Measurements from ENCODE around the gene ZNF511.

ZNF511 gene

DNA sequence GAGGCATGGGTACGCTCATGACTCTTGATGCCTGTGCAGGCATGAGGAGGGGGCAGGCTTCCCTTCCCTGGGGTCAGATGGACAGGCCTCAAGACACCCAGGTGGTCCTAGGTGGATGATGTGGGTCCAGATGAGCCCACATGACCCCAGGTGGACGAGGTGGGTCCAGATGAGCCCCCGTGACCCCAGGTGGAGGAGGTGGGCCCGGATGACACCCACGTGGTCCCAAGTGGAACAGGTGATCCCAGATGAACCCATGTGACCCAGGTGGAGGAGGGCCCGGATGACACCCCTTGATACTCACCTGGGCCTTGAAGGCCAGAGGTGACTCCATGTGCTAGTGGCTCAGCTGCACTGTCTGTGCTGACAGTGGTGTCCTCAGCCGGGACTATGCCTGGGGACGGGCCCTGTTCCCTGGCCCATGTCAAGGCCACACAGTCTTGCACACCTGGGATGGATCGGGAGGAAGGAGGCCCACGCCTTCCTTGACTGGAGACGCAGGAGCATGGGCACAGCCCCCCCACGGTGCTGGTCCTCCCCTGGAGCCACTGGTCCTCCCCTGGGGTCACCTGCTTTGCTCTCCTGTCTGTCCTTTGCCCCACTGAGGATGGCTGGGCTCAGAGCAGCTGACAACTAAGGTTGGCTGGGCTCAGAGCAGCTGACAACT, 41.7 kb downstream of the ZNF511 start:
- no peak for DNase-seq
- no peak for TF ChIP-seq GATA1 (IDR thresholded peaks at IDR 0.05; ENCODE audit: low read depth, low read length)
- TF ChIP-seq POLR2A (IDR thresholded peaks at IDR 0.05; ENCODE audit: low read length): no peak

DNA sequence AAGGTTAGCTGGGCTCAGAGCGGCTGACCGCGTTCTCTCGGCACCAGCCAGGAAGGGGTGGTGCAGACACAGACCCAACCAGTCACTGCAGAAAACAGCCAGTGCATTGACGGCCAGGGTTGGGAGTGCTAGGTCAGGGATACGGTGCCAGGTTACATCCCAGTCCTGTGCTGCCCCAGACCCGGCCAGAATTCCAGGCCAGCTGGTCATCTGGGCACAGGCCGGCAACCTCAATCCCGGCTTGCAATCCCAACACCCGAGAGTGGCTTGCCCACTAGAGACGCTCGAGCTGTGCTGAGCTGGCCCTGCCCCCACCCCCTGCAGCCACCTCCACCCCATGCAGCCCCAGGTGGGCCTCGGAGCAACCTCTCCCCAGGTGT, 42.2 kb downstream of the ZNF511 start:
- TF ChIP-seq POLR2A (IDR thresholded peaks at IDR 0.05; ENCODE audit: low read length) (no peak), GATA1 (IDR thresholded peaks at IDR 0.05; ENCODE audit: low read depth, low read length) (no peak)
- no peak for DNase-seq

DNA sequence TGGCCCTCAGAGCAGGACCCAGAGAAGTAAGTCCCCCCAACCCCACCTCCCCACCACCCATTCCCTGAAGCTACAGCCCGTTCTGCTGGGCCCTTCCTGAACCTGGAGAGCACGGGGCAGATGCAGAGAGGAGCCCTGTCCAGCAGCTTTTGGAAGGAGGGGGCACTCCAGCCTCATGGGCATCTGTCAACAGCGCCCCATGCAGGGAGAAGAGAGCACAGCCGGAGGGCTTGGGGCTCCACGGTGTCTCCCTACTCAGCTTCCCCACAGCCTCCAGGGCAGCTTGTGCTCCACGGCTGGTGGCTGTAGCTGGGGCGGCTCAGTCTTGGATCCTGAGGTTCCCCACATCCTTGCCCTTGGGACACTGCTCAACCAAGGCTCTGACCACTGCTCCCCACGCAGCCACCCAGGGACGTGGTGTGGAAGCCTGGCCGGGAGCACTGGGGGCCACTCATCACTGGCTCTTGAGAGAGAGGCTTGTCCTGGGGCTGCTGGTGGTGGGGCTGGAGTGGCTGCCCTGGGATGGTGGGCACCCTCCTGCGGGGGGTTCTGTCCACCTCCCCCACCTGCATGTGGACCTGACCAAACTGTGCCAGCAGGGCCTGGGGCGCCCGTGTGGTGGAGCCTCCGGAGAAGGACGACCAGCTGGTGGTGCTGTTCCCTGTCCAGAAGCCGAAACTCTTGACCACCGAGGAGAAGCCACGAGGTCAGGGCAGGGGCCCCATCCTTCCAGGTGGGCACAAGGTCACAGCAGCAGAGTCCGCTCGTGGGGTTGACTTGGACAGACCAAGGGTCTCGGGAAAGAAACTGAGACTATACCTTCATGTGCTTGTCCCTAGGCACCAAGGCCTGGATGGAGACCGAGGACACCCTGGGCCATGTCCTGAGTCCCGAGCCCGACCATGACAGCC, 42.9 kb downstream of the ZNF511 start:
- DNase-seq: no peak
- TF ChIP-seq POLR2A (IDR thresholded peaks at IDR 0.05; ENCODE audit: low read length) (no peak), GATA1 (IDR thresholded peaks at IDR 0.05; ENCODE audit: low read depth, low read length) (no peak)

DNA sequence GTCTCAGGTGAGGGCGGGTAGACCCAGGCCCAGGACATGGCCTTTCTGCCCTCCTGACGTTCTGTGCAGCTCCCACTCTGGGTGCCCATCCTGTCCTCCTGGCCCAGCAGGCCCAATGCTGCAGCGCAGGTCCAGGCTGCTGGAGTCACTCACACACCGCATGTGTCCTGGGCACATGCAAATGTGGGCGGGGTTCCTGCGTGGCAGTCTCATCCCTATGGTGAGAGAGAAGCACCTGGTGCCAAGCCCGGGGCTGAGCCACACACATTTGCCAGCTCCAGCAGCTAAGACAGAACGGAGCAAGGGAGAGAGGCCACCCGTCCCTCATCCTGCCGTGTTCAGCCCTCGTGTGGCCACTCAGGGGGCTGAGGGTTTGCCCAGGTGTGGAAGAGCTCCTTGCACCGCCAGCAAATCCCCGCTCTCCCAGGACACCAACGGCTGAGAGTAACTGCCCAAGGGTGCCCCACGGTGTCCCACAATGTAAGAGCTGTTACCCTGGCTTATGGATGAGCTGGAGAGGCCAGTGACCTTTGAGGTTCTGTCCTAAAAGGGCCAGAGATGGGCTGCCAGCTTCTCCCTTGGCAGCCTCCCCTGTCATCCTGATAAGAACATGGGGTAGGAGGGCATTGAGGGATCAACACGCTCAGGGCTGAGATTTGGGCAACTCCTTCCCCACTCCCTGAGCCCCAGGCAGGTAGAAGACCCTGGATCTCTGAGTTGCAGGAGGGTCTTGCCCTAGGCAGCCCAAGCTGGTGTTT, 44.7 kb downstream of the ZNF511 start:
- no peak for TF ChIP-seq GATA1 (IDR thresholded peaks at IDR 0.05; ENCODE audit: low read depth, low read length)
- no peak for TF ChIP-seq POLR2A (IDR thresholded peaks at IDR 0.05; ENCODE audit: low read length)
- DNase-seq: no peak

DNA sequence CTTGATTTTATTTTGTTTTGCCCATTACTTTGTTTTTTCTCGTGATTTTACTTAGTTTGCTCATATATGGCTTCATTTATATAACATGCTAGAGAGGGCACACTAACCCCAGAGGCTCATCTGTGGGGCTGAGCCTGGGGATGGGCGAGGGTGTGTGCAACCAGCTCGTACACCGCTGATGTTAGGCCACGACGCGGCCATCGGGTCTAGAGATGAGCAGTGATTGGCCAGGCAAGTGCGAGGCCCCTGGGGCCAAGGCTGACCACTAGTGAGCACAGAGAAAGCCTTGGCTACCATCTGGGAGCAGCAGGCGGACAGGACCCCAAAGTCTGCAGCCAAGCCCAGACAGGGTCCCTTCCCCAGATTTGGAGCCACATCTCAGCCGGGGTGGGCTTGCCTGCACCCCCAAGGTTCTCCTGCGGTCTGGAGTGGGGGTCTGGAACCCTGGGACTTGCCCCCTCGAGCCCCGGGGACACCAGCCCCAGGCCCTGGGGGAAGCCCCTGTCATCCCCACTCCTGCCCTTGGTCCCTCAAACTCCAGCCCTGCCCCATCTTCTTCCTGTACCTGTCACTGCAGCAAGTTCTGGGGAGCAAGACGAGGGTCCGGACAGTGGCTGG, 45.4 kb downstream of the ZNF511 start:
- TF ChIP-seq GATA1 (IDR thresholded peaks at IDR 0.05; ENCODE audit: low read depth, low read length): no peak
- no peak for TF ChIP-seq POLR2A (IDR thresholded peaks at IDR 0.05; ENCODE audit: low read length)
- no peak for DNase-seq

DNA sequence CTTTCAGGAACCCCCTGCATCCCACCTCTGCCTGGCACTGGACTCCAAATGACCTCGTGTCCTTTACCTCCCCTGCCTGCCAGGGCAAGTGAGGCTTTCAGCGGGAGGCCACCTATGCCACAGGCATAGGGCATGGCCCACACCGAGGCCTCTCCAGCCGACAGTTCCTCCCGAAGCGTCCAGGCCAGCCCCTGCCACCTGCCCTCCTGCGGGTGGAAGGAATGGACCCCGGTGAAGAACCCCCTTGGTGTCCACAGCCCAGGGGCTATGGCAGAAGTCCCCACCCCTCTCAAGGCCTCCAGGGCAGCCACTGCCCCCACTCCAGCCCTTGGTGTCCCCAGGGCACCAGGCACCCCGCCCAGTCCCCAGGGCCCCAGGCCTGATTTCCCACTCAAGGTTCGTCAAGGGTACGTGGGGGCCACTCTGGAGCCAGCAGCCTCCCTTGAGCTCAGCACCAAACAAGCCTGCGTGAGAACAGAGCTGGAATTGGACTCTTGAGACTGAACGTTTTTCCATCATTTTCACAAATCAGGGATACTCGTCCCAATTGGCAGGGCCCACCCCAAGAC, 46.0 kb downstream of the ZNF511 start:
- DNase-seq: no peak
- TF ChIP-seq POLR2A (IDR thresholded peaks at IDR 0.05; ENCODE audit: low read length) (no peak), GATA1 (IDR thresholded peaks at IDR 0.05; ENCODE audit: low read depth, low read length) (no peak)

DNA sequence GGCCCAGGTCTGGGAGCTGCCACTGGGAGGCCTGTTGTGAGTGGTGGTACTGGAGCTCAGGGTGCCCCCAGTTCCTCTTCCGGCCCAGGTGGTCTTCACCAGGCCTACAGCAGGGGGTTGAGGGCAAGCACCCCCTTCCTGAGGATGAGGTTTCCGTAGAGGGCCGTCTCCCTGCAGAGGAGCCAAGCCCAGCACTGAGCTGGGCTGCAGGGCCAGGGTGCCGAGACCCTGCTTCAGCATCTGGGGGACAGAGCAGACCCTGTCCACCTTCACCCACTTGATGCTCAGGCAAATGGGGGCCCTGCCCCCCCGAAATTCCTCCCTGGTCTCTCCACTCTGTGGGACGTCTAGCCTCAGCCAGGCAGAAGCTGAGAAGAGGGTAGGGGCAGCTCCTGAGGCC, 46.6 kb downstream of the ZNF511 start:
- no peak for DNase-seq

DNA sequence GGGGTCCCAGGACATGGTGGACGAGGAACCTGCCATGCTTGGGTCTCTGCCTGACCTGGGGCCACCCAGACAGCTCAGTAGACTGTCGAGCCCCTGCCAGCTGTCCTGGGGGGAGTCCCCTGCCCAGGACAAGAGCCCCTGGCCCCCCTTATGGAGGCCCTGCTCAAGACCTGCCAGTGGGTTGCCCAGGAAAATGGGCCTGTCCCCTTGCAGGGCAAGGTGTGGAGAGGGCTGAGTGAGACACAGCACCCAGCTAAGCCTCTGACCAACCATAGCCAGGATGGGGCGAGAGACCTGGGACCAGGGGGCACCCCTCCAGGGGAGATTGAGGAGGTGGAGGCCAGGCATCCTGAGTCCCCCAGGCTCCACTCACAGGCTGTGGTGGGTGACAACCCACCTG, 47.3 kb downstream of the ZNF511 start:
- DNase-seq: no peak
- TF ChIP-seq POLR2A (IDR thresholded peaks at IDR 0.05; ENCODE audit: low read length) (no peak), GATA1 (IDR thresholded peaks at IDR 0.05; ENCODE audit: low read depth, low read length) (no peak)

More for the DNA sequence above, 46.6 kb downstream of the ZNF511 start:
- no peak for TF ChIP-seq POLR2A (IDR thresholded peaks at IDR 0.05; ENCODE audit: low read length)
- no peak for TF ChIP-seq GATA1 (IDR thresholded peaks at IDR 0.05; ENCODE audit: low read depth, low read length)

DNA sequence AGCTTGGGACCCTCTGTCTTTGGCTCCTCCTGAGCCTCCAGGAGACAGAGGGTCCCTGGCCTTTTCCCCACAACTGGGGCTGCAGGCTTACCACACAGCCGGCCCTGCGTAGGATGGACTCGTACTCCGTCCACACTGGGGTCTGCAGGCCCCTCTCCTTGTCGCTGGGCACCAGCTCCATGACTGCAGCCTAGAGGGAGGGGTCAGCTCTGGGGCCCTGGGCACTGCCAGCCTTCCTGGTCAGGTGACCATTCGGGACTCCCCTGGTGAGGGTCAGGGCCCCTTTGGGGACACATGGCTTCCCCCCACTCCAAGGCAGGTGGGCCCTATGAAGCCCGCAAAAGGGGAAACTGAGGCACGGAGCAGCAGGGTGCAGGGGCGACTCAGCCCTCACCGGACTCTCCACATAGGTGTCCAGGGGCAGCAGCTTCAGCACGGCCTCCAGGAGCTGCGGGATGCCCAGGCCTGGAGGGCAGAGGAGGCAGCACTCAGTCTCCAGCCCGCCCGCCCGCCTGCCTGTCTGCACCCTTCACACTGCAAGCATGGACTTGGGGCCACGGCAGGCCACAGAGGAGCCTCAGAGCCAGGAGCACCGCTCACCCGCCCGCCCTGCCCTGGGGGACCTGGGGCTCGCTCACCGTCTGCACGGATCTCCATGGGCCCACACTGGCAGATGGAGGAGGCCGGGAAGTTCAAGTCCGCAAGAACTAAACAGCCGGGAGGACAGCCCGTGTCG, 48.0 kb downstream of the ZNF511 start:
- no peak for TF ChIP-seq GATA1 (IDR thresholded peaks at IDR 0.05; ENCODE audit: low read depth, low read length)
- no peak for TF ChIP-seq POLR2A (IDR thresholded peaks at IDR 0.05; ENCODE audit: low read length)
- no peak for DNase-seq

DNA sequence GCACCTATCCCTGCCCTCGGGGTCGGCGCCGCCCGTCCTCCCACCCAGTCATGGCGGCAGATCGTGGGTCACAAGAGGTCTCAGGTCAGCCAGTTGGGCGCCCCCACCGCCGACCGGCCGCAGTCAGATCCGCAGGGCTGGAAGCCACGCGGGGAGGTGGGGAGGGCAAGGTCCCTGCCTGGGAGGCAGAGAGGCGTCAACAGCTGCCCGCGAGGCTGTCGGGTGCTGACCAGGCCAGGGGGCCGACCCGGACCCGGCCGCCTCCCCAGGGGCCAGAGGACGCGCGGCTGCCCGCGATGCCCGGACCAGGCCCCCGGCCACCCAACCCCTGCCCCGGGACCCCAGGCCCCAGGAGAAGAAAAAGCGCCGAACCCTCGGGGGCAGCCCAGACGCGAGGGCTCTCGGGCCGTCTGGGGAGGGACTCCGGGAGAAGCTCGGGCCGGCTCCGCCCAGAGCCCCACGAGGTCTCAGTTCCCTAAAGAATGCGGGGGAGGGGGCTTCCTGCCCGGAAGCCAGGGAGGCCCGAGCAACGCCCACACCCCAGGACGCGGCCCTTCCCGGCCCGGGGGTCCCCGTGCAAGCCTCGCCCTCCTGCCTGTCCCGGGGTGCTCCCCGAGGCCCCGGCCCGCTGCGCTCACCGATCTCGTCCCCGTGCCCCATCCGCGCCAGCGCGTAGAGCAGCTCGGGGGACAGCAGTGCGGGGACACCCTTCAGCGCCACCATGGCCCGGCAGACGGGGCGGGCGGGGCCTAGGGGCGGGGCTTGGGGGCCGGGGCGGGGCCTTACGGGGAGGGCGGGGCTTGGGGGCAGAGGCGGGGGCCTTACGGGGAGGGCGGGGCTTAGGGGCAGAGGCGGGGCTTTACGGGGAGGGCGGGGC, 48.8 kb downstream of the ZNF511 start, which contains the start of gene FUOM:
Gene FUOM, minus strand, starts transcription at position 735 of the 877 bp plus-strand sequence. Its CDS starts 12 bp downstream, at position 723.
- TF ChIP-seq GATA1 (IDR thresholded peaks at IDR 0.05; ENCODE audit: low read depth, low read length) (no peak), POLR2A (IDR thresholded peaks at IDR 0.05; ENCODE audit: low read length) (no peak)
- DNase-seq: peak; percentile 73 to 77

DNA sequence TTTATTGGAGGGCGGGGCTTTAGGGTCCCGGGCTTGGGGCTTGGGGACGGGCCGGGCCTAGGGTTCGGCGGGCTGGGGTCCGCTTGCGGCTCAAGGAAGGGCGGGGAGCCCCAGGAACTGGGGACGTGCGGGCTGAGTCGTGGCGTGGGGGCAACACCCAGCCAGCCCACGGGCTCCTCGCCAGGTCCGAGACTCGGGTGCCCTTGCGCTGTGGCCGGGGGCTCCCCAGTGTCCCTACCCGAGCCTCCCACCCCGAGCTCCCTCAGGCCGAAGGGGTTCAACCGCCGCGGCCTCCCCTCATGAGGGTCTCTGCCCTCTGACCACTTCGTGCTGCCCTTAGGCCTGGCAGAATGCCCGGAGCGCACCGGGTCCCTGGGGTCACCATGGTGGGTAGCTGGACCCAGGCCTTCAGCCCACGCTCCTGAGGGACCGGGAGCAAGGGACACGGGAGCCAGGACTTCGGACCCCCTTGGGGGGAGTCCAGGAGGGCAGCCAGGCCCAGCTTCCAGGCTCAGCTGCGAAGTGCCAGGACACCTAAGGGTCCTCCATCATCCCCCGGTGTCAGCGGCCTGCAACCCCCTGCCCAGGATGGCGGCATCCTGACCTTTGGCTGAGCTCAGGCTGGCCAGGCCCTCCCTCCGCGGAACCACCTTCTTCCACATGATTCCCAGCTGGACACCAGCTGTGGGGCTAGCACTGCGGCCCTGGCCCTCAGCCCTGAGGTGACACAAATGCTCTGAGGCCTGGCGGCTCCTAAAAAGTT, 49.6 kb downstream of the ZNF511 start:
- no peak for TF ChIP-seq GATA1 (IDR thresholded peaks at IDR 0.05; ENCODE audit: low read depth, low read length)
- TF ChIP-seq POLR2A (IDR thresholded peaks at IDR 0.05; ENCODE audit: low read length): no peak
- DNase-seq: no peak
